Measurements from ENCODE around the gene RCSD1.

Gene RCSD1

DNA sequence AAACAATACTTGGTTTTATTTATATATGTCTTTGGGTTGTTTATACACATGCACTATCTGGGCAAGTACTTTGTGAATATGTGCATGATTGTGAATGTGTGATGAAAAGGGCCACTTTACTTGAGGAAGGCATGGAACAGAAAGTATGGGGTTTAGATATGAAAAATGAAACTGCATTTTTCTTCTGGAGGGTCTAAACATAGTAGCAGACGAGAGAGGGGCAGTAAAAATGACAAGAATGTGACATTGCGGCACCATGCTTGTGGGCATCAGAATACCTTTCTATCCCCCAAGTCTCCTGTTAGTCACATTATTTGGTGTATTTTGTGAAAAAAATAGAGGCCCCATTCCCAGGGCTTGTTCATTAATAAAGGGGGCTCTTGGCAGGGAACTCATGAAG, 76.3 kb downstream of the RCSD1 start:
- TF ChIP-seq EZH2phosphoT487 (IDR thresholded peaks at IDR 0.05; ENCODE audit: borderline replicate concordance) = no peak
- TF ChIP-seq, protein P1, sequence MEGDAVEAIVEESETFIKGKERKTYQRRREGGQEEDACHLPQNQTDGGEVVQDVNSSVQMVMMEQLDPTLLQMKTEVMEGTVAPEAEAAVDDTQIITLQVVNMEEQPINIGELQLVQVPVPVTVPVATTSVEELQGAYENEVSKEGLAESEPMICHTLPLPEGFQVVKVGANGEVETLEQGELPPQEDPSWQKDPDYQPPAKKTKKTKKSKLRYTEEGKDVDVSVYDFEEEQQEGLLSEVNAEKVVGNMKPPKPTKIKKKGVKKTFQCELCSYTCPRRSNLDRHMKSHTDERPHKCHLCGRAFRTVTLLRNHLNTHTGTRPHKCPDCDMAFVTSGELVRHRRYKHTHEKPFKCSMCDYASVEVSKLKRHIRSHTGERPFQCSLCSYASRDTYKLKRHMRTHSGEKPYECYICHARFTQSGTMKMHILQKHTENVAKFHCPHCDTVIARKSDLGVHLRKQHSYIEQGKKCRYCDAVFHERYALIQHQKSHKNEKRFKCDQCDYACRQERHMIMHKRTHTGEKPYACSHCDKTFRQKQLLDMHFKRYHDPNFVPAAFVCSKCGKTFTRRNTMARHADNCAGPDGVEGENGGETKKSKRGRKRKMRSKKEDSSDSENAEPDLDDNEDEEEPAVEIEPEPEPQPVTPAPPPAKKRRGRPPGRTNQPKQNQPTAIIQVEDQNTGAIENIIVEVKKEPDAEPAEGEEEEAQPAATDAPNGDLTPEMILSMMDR (conservative IDR thresholded peaks at IDR 0.05; ENCODE audit: low read length) = no peak

GRCh38 chr1:167706931-167707877, 77.2 kb downstream of the RCSD1 start:
- no peaks in the 10 kb centered on the region for H3K79me2 ChIP-seq (ENCODE audit: insufficient read depth, low read length)
- no peak overlapping the region for H3K4me3 ChIP-seq (ENCODE audit: low read length, poor library complexity, severe bottlenecking)
- H3K27me3 ChIP-seq (ENCODE audit: insufficient read depth, low read length, poor library complexity, severe bottlenecking) = no peaks in the 10 kb centered on the region
- H3K9me3 ChIP-seq (ENCODE audit: insufficient read depth, low read depth, low read length) = no peaks in the 10 kb centered on the region
- H2AFZ ChIP-seq (ENCODE audit: low read length) = no peak overlapping the region
- no peaks in the 10 kb centered on the region for H3F3A ChIP-seq (ENCODE audit: low read depth)
- no peaks in the 10 kb centered on the region for H3K9me2 ChIP-seq (replicated peaks; ENCODE audit: low read depth, low read length)
- H3K4me2 ChIP-seq (ENCODE audit: low read depth, low read length, poor library complexity, severe bottlenecking) = no peak overlapping the region
- no peak for TF ChIP-seq EZH2phosphoT487 (IDR thresholded peaks at IDR 0.05; ENCODE audit: borderline replicate concordance)
- TF ChIP-seq, protein P1 (conservative IDR thresholded peaks at IDR 0.05; ENCODE audit: low read length) = no peak
- H3K4me1 ChIP-seq (ENCODE audit: insufficient read depth, low read length, poor library complexity, severe bottlenecking) = peaks cover 7% of the 10 kb centered on the region
- no peak overlapping the region for H3K9ac ChIP-seq (ENCODE audit: low read depth, low read length, poor library complexity, severe bottlenecking)
- peaks cover 20% of the 10 kb centered on the region; the same call in 1 of the 2 replicates for H3K36me3 ChIP-seq (ENCODE audit: insufficient read depth, low read length)
- H4K20me1 ChIP-seq (ENCODE audit: insufficient read depth, low read length, poor library complexity, severe bottlenecking) = no peaks in the 10 kb centered on the region

More for the DNA sequence above, 76.3 kb downstream of the RCSD1 start:
- Histone ChIP-seq H3K9me3 (ENCODE audit: insufficient read depth, low read depth, low read length) (no peaks in the 10 kb centered on the region), H3K4me2 (ENCODE audit: low read depth, low read length, poor library complexity, severe bottlenecking) (no peak overlapping the region), H3K27me3 (ENCODE audit: insufficient read depth, low read length, poor library complexity, severe bottlenecking) (no peaks in the 10 kb centered on the region), H3K79me2 (ENCODE audit: insufficient read depth, low read length) (no peaks in the 10 kb centered on the region), H3K4me3 (ENCODE audit: low read length, poor library complexity, severe bottlenecking) (no peak overlapping the region), H3K9ac (ENCODE audit: low read depth, low read length, poor library complexity, severe bottlenecking) (no peak overlapping the region), H3K4me1 (ENCODE audit: insufficient read depth, low read length, poor library complexity, severe bottlenecking) (peaks cover 7% of the 10 kb centered on the region), H3F3A (ENCODE audit: low read depth) (no peaks in the 10 kb centered on the region), H3K9me2 (replicated peaks; ENCODE audit: low read depth, low read length) (no peaks in the 10 kb centered on the region), H2AFZ (ENCODE audit: low read length) (no peak overlapping the region), H4K20me1 (ENCODE audit: insufficient read depth, low read length, poor library complexity, severe bottlenecking) (no peaks in the 10 kb centered on the region), H3K36me3 (ENCODE audit: insufficient read depth, low read length) (peaks cover 23% of the 10 kb centered on the region; the same call in 1 of the 2 replicates)

- H3K27me3 ChIP-seq (ENCODE audit: insufficient read depth, low read length, poor library complexity, severe bottlenecking) = no peaks in the 10 kb centered on the region
- no peaks in the 10 kb centered on the region for H3K79me2 ChIP-seq (ENCODE audit: insufficient read depth, low read length)
- H3K9ac ChIP-seq (ENCODE audit: low read depth, low read length, poor library complexity, severe bottlenecking) = no peak overlapping the region
- H3K4me2 ChIP-seq (ENCODE audit: low read depth, low read length, poor library complexity, severe bottlenecking) = no peak overlapping the region
- no peak overlapping the region for H3K4me3 ChIP-seq (ENCODE audit: low read length, poor library complexity, severe bottlenecking)
- TF ChIP-seq EZH2phosphoT487 (IDR thresholded peaks at IDR 0.05; ENCODE audit: borderline replicate concordance) = no peak
- TF ChIP-seq, protein P1 (conservative IDR thresholded peaks at IDR 0.05; ENCODE audit: low read length) = no peak
- H4K20me1 ChIP-seq (ENCODE audit: insufficient read depth, low read length, poor library complexity, severe bottlenecking) = no peaks in the 10 kb centered on the region
- no peaks in the 10 kb centered on the region for H3K9me3 ChIP-seq (ENCODE audit: insufficient read depth, low read depth, low read length)
- peaks cover 7% of the 10 kb centered on the region for H3K4me1 ChIP-seq (ENCODE audit: insufficient read depth, low read length, poor library complexity, severe bottlenecking)
- H2AFZ ChIP-seq (ENCODE audit: low read length) = no peak overlapping the region
- H3K36me3 ChIP-seq (ENCODE audit: insufficient read depth, low read length) = peaks cover 20% of the 10 kb centered on the region; the same call in 1 of the 2 replicates
- H3K9me2 ChIP-seq (replicated peaks; ENCODE audit: low read depth, low read length) = no peaks in the 10 kb centered on the region
- H3F3A ChIP-seq (ENCODE audit: low read depth) = no peaks in the 10 kb centered on the region
These were observed 77.9 kb downstream of the RCSD1 start for GRCh38 chr1:167707942-167708341.
